ENCODE results near the gene UMOD.

DNA sequence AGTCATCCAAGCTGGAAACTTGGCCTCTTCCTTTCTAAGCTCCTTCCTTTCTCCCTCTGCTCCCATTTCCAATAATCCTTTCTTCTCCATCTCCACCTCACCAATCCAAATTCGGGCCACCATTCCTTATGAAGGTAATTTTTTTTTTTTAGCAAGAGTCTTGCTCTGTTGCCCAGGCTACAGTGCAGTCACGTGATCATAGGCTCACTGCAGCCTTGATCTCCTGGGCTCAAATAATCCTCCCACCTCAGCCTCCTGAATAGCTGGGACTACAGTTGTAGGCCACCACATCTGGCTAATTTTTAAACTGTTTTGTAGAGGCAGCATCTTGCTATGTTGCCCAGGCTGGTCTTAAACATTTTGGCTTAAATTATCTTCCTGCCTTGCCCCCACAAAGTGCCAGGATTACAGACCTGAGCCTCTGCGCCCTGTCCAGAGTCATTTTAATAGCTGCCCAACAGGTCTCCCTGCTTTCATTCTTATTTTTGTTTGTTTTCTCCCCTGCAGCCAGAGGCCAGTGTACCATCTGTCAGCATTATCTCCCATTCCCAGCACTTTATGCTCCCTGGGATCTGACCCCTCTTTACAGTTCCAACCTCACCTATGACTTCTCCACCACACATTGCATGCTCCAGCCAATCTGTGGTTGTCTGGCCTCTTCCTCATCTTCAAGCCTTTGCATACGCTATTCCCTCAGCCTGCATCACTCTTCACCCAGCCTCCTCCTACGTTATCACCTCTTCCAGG, 22.9 kb downstream of the UMOD start:
- TF ChIP-seq, protein P1, sequence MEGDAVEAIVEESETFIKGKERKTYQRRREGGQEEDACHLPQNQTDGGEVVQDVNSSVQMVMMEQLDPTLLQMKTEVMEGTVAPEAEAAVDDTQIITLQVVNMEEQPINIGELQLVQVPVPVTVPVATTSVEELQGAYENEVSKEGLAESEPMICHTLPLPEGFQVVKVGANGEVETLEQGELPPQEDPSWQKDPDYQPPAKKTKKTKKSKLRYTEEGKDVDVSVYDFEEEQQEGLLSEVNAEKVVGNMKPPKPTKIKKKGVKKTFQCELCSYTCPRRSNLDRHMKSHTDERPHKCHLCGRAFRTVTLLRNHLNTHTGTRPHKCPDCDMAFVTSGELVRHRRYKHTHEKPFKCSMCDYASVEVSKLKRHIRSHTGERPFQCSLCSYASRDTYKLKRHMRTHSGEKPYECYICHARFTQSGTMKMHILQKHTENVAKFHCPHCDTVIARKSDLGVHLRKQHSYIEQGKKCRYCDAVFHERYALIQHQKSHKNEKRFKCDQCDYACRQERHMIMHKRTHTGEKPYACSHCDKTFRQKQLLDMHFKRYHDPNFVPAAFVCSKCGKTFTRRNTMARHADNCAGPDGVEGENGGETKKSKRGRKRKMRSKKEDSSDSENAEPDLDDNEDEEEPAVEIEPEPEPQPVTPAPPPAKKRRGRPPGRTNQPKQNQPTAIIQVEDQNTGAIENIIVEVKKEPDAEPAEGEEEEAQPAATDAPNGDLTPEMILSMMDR (IDR thresholded peaks at IDR 0.05; ENCODE audit: low read depth, low read length, missing input control): no peak
- TF ChIP-seq MAX (IDR thresholded peaks at IDR 0.05): no peak
- TF ChIP-seq ZBTB33 (IDR thresholded peaks at IDR 0.05): no peak

All from liver (tissue), 2 donors.